SKM-1 treated with dmso at 0.1 percent for 144 hours (cell line): Measurements from ENCODE around the gene CARD19.

Source experiments
- DNase-seq: peaks from one replicate; lab custom pipeline; 2025; ENCODE audit not compliant: unreplicated experiment; lab: John Stamatoyannopoulos, UW

The CARD19 gene

GRCh38 chr9:93061791-93062763 is 33.9 kb upstream of the CARD19 start:
- DNase-seq, result no peak

GRCh38 chr9:93064392-93065134 is 31.5 kb upstream of the CARD19 start:
- peak; percentile 80 for DNase-seq

- peak; percentile 24 for DNase-seq
Observed at GRCh38 chr9:93065135-93065720, 30.8 kb upstream of the CARD19 start.

GRCh38 chr9:93066978-93067603 is 28.9 kb upstream of the CARD19 start:
- DNase-seq, result no peak

- DNase-seq, result no peak
Observed at GRCh38 chr9:93068956-93069355, 27.1 kb upstream of the CARD19 start.

- DNase-seq, result no peak
Observed at GRCh38 chr9:93071464-93071863, 24.6 kb upstream of the CARD19 start.

GRCh38 chr9:93072383-93072795 is 23.6 kb upstream of the CARD19 start:
- no peak for DNase-seq

GRCh38 chr9:93076101-93076791 is 19.8 kb upstream of the CARD19 start:
- no peak for DNase-seq

GRCh38 chr9:93076792-93077128 is 19.3 kb upstream of the CARD19 start:
- DNase-seq, result no peak

GRCh38 chr9:93077367-93077766 is 18.6 kb upstream of the CARD19 start:
- DNase-seq, result no peak

- no peak for DNase-seq
Observed at GRCh38 chr9:93077811-93078210, 18.2 kb upstream of the CARD19 start.

GRCh38 chr9:93079371-93079770 is 16.6 kb upstream of the CARD19 start:
- DNase-seq, result no peak

- no peak for DNase-seq
Observed at GRCh38 chr9:93080406-93080805, 15.6 kb upstream of the CARD19 start.

- DNase-seq, result no peak
Observed at GRCh38 chr9:93081081-93081529, 14.9 kb upstream of the CARD19 start.

GRCh38 chr9:93081931-93082330 is 14.1 kb upstream of the CARD19 start:
- no peak for DNase-seq

- no peak for DNase-seq
Observed at GRCh38 chr9:93082841-93083411, 13.1 kb upstream of the CARD19 start.

- DNase-seq, result no peak
Observed at GRCh38 chr9:93083592-93084470, 12.2 kb upstream of the CARD19 start.

GRCh38 chr9:93084471-93084881 is 11.5 kb upstream of the CARD19 start:
- no peak for DNase-seq

- no peak for DNase-seq
Observed at GRCh38 chr9:93085676-93086075, 10.3 kb upstream of the CARD19 start.
